GM12878 (cell line): ENCODE measurements around the gene COL28A1.

ENCODE experiments used
- CHD1 ChIP-seq: IDR thresholded peaks from 2 replicates; pipeline ENCODE4 v1.6.1; 2012; ENCODE audit warnings: low read depth, low read length, improper control_type of control experiment
- CHD2 ChIP-seq: IDR thresholded peaks from 2 replicates; pipeline ENCODE4 v1.6.1; 2011; ENCODE audit warnings: low read depth, low read length, improper control_type of control experiment, borderline replicate concordance
- MXI1 ChIP-seq: fragments of 150-350 bp; IDR thresholded peaks from 2 replicates; pipeline ENCODE4 v1.6.1; 2011; ENCODE audit warnings: low read depth, mild to moderate bottlenecking, inconsistent platforms, low read length, improper control_type of control experiment
- POLR2AphosphoS5 ChIP-seq: IDR thresholded peaks from 2 replicates; pipeline ENCODE4 v1.6.1; 2011; ENCODE audit warnings: mild to moderate bottlenecking, low read length, inconsistent platforms
- SRF ChIP-seq, 2 experiments: IDR thresholded peaks; 2 replicates each; pipeline ENCODE4 v1.6.1; 2011; ENCODE audit warnings: low read depth in 2 of 2, low read length in 2 of 2, mild to moderate bottlenecking in 1 of 2, moderate library complexity in 1 of 2
- TF ChIP-seq, protein P1 (sequence below), 3 experiments: IDR thresholded peaks in 2 of 3; conservative IDR thresholded peaks in 1 of 3; 2 replicates each; pipeline ENCODE4 v1.5.1; 2011; ENCODE audit warnings: low read depth in 3 of 3, low read length in 3 of 3, mild to moderate bottlenecking in 3 of 3, control low read depth in 2 of 3, moderate library complexity in 2 of 3, inconsistent platforms in 1 of 3, mixed read lengths in 1 of 3; ENCODE audit not compliant: control insufficient read depth in 2 of 3, insufficient read depth in 1 of 3; ENCODE audit errors: extremely low read depth in 1 of 3

DNA sequence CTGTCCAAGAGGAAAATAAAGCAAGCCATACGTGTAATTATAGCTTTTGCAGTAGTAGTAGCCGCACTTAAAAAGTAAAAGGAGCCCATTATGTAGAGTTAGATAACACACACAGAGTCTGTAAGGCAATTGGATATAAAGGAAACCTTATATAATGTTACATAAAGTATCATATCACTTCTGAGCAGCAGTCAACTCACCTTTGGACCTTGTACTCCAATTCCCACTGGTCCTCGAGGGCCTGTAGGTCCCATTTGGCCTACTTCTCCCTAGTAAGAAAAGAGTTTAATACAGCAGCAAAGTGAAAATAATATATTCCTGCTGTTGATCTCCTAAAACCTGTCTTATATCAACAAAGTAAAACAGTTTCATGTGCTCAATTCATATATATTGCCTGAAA is 83.6 kb downstream of the COL28A1 start:
- TF ChIP-seq POLR2AphosphoS5, result no peak
- no peak for TF ChIP-seq CHD1
- TF ChIP-seq, protein P1, sequence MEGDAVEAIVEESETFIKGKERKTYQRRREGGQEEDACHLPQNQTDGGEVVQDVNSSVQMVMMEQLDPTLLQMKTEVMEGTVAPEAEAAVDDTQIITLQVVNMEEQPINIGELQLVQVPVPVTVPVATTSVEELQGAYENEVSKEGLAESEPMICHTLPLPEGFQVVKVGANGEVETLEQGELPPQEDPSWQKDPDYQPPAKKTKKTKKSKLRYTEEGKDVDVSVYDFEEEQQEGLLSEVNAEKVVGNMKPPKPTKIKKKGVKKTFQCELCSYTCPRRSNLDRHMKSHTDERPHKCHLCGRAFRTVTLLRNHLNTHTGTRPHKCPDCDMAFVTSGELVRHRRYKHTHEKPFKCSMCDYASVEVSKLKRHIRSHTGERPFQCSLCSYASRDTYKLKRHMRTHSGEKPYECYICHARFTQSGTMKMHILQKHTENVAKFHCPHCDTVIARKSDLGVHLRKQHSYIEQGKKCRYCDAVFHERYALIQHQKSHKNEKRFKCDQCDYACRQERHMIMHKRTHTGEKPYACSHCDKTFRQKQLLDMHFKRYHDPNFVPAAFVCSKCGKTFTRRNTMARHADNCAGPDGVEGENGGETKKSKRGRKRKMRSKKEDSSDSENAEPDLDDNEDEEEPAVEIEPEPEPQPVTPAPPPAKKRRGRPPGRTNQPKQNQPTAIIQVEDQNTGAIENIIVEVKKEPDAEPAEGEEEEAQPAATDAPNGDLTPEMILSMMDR (IDR thresholded peaks at IDR 0.05 in 2 of 3, conservative IDR thresholded peaks at IDR 0.05 in 1 of 3; ENCODE audit: control insufficient read depth in 2 of 3, extremely low read depth in 1 of 3, insufficient read depth in 1 of 3, low read depth in 3 of 3, low read length in 3 of 3), result no peak
- no peak for TF ChIP-seq CHD2
- TF ChIP-seq MXI1, result no peak
- no peak for TF ChIP-seq SRF (IDR thresholded peaks at IDR 0.05; ENCODE audit: low read depth in 2 of 2, low read length in 2 of 2)
